ENCODE measurements around the gene RRBP1.

DNA sequence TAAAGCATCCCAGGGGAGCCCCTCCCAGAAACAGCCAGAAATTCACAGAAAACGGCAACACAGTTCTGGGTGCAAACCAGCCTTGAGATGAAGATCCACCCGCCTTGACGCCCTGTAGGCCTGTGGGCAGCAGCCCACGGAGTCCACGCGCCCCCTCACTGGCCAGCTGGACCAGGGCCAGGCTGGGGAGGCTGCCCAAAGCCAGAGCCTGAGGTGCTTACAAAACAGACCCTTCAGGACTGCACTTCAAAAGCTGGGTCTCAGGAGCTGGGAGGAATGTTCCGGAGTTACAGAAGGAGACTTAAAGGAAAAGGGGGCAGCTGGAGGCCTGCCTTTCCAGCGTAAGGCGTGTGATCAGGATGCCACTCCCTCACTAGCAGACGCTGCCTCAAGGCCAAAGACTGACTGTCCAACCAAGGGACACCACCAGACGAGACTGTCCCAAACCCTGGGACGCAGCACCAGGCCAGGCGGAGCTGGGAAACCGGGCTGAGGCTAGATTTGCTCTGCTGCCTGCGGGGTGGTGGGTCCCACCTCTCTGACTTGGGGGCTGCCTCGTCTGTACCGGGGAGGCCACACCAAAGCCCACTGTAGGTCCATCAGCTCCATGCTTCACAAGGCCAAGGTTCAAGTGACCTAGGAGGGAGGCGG lies 48.1 kb downstream of the RRBP1 start:
- no peak for TF ChIP-seq POLR2A (IDR thresholded peaks at IDR 0.05)
- TF ChIP-seq, protein P1, sequence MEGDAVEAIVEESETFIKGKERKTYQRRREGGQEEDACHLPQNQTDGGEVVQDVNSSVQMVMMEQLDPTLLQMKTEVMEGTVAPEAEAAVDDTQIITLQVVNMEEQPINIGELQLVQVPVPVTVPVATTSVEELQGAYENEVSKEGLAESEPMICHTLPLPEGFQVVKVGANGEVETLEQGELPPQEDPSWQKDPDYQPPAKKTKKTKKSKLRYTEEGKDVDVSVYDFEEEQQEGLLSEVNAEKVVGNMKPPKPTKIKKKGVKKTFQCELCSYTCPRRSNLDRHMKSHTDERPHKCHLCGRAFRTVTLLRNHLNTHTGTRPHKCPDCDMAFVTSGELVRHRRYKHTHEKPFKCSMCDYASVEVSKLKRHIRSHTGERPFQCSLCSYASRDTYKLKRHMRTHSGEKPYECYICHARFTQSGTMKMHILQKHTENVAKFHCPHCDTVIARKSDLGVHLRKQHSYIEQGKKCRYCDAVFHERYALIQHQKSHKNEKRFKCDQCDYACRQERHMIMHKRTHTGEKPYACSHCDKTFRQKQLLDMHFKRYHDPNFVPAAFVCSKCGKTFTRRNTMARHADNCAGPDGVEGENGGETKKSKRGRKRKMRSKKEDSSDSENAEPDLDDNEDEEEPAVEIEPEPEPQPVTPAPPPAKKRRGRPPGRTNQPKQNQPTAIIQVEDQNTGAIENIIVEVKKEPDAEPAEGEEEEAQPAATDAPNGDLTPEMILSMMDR (IDR thresholded peaks at IDR 0.05) = no peak
